ENCODE measurements around the gene FCHSD1.

GRCh38 chr5:141597814-141598213, 53.4 kb downstream of the FCHSD1 start:
- no peak for TF ChIP-seq CTCF (IDR thresholded peaks at IDR 0.05; ENCODE audit: low read depth, low read length, poor library complexity, severe bottlenecking)
- no peak for TF ChIP-seq EZH2phosphoT487 (IDR thresholded peaks at IDR 0.05; ENCODE audit: borderline replicate concordance, low read length)

Data from DOHH2 (cell line).